Measurements from ENCODE around the gene CA10. TPM values are rescaled to one million over a fixed set of nuclear protein-coding genes. Genes with fewer than 3 reads are reported as not detected.

Gene CA10
- total and polyA plus RNA-seq, 9 of the 15 experiments (the other 6 are each of a cell fraction or from before 2014, with no cell fraction given) = not detected

DNA sequence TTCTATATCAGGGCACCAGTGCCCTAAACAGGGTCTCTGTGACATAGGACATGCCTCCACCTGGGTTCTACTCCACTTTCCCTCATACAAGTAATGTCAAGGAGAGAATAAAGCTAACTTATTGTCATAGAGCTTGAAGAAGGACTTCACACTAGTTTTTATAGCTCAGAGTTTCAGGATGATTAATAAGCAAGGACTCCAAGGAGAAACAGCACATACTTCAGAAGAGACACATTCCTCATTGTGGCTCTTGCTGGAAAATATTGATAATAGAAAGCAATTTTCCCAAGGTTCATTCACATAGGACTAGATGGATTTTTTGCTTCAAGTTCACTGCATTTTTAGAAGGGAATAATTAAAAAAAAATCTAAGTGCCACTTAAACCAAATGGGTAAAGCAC, 133.3 kb downstream of the CA10 start:
- intact Hi-C loops (cut with micrococcal nuclease) = no loop called here
- DNase-seq (ENCODE audit: extremely low read depth in 1 of 4, low spot score in 3 of 4) = no peak
- Histone ChIP-seq H3K9ac (ENCODE audit: insufficient read depth in 1 of 2, low read depth in 2 of 2, low read length in 2 of 2) (no peak overlapping the region), H3K27me3 (ENCODE audit: control insufficient read depth in 2 of 2, insufficient read depth in 2 of 2, low read length in 2 of 2) (no peaks in the 10 kb centered on the region), H3K4me1 (replicated peaks in 1 of 2; ENCODE audit: control insufficient read depth in 2 of 2, insufficient read depth in 2 of 2, low read length in 2 of 2) (no peaks in the 10 kb centered on the region), H3K4me2 (ENCODE audit: insufficient read depth, low read length) (no peak overlapping the region), H3K79me2 (ENCODE audit: control insufficient read depth, insufficient read depth, low read length) (no peaks in the 10 kb centered on the region), H3K4me3 (no peak overlapping the region), H3K27ac (ENCODE audit: extremely low read depth, low read depth, low read length) (no peak overlapping the region), H3K9me1 (ENCODE audit: control insufficient read depth, insufficient read depth, low read length) (no peaks in the 10 kb centered on the region), H3K36me3 (ENCODE audit: control insufficient read depth, insufficient read depth, low read length) (no peaks in the 10 kb centered on the region), H2AFZ (ENCODE audit: low read depth, low read length) (no peak overlapping the region), H4K20me1 (replicated peaks; ENCODE audit: control insufficient read depth, insufficient read depth, low read length) (no peaks in the 10 kb centered on the region), H3K9me3 (replicated peaks; ENCODE audit: control insufficient read depth, insufficient read depth, low read depth, low read length) (no peaks in the 10 kb centered on the region)
- no peak for ATAC-seq
- no peak for FAIRE-seq
- in situ Hi-C loops (cut with MboI) = no loop called here
- CTCF ChIA-PET (ENCODE audit: low intra/inter-chr PET ratio) = no interaction called here
- TF ChIP-seq OTX1 (CRISPR knock-in tag; IDR thresholded peaks at IDR 0.05) (no peak), CSDE1 (IDR thresholded peaks at IDR 0.05) (no peak), ATF1 (CRISPR knock-in tag; IDR thresholded peaks at IDR 0.05) (no peak), ATF1 (tag; IDR thresholded peaks at IDR 0.05) (no peak), NR2C1 (IDR thresholded peaks at IDR 0.05) (no peak), NR2C1 (tag; IDR thresholded peaks at IDR 0.05) (no peak), SP1 (CRISPR knock-in tag; IDR thresholded peaks at IDR 0.05) (no peak), E2F3 (CRISPR knock-in tag; IDR thresholded peaks at IDR 0.05) (no peak), ZC3H8 (IDR thresholded peaks at IDR 0.05) (no peak), TEAD4 (IDR thresholded peaks at IDR 0.05; ENCODE audit: low read length) (no peak), TEAD4 (CRISPR knock-in tag; IDR thresholded peaks at IDR 0.05; ENCODE audit: borderline replicate concordance) (no peak), MTA3 (IDR thresholded peaks at IDR 0.05; ENCODE audit: borderline replicate concordance) (no peak), RUNX1 (IDR thresholded peaks at IDR 0.05; ENCODE audit: low read depth) (no peak), CBFA2T2 (conservative IDR thresholded peaks at IDR 0.05) (no peak), RAD51 (IDR thresholded peaks at IDR 0.05; ENCODE audit: borderline replicate concordance, low read depth) (no peak), ZKSCAN8 (CRISPR knock-in tag; IDR thresholded peaks at IDR 0.05) (no peak)
- TF ChIP-seq, protein P1, sequence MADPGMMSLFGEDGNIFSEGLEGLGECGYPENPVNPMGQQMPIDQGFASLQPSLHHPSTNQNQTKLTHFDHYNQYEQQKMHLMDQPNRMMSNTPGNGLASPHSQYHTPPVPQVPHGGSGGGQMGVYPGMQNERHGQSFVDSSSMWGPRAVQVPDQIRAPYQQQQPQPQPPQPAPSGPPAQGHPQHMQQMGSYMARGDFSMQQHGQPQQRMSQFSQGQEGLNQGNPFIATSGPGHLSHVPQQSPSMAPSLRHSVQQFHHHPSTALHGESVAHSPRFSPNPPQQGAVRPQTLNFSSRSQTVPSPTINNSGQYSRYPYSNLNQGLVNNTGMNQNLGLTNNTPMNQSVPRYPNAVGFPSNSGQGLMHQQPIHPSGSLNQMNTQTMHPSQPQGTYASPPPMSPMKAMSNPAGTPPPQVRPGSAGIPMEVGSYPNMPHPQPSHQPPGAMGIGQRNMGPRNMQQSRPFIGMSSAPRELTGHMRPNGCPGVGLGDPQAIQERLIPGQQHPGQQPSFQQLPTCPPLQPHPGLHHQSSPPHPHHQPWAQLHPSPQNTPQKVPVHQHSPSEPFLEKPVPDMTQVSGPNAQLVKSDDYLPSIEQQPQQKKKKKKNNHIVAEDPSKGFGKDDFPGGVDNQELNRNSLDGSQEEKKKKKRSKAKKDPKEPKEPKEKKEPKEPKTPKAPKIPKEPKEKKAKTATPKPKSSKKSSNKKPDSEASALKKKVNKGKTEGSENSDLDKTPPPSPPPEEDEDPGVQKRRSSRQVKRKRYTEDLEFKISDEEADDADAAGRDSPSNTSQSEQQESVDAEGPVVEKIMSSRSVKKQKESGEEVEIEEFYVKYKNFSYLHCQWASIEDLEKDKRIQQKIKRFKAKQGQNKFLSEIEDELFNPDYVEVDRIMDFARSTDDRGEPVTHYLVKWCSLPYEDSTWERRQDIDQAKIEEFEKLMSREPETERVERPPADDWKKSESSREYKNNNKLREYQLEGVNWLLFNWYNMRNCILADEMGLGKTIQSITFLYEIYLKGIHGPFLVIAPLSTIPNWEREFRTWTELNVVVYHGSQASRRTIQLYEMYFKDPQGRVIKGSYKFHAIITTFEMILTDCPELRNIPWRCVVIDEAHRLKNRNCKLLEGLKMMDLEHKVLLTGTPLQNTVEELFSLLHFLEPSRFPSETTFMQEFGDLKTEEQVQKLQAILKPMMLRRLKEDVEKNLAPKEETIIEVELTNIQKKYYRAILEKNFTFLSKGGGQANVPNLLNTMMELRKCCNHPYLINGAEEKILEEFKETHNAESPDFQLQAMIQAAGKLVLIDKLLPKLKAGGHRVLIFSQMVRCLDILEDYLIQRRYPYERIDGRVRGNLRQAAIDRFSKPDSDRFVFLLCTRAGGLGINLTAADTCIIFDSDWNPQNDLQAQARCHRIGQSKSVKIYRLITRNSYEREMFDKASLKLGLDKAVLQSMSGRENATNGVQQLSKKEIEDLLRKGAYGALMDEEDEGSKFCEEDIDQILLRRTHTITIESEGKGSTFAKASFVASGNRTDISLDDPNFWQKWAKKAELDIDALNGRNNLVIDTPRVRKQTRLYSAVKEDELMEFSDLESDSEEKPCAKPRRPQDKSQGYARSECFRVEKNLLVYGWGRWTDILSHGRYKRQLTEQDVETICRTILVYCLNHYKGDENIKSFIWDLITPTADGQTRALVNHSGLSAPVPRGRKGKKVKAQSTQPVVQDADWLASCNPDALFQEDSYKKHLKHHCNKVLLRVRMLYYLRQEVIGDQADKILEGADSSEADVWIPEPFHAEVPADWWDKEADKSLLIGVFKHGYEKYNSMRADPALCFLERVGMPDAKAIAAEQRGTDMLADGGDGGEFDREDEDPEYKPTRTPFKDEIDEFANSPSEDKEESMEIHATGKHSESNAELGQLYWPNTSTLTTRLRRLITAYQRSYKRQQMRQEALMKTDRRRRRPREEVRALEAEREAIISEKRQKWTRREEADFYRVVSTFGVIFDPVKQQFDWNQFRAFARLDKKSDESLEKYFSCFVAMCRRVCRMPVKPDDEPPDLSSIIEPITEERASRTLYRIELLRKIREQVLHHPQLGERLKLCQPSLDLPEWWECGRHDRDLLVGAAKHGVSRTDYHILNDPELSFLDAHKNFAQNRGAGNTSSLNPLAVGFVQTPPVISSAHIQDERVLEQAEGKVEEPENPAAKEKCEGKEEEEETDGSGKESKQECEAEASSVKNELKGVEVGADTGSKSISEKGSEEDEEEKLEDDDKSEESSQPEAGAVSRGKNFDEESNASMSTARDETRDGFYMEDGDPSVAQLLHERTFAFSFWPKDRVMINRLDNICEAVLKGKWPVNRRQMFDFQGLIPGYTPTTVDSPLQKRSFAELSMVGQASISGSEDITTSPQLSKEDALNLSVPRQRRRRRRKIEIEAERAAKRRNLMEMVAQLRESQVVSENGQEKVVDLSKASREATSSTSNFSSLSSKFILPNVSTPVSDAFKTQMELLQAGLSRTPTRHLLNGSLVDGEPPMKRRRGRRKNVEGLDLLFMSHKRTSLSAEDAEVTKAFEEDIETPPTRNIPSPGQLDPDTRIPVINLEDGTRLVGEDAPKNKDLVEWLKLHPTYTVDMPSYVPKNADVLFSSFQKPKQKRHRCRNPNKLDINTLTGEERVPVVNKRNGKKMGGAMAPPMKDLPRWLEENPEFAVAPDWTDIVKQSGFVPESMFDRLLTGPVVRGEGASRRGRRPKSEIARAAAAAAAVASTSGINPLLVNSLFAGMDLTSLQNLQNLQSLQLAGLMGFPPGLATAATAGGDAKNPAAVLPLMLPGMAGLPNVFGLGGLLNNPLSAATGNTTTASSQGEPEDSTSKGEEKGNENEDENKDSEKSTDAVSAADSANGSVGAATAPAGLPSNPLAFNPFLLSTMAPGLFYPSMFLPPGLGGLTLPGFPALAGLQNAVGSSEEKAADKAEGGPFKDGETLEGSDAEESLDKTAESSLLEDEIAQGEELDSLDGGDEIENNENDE (IDR thresholded peaks at IDR 0.05; ENCODE audit: low read depth, low read length) = no peak
- no TSS peak for BruUV-seq (replicated peaks)
- POLR2A ChIA-PET = no interaction called here

All from K562 (cell line).